ENCODE results near the gene PLXNA3. TPM values are rescaled to one million over a fixed set of nuclear protein-coding genes. Genes with fewer than 3 reads are reported as not detected.
"Not testable (repeated sequence)": the region's sequence is repeated elsewhere in the genome, so short reads cannot be mapped to it uniquely, and the experiment has no call there.

The PLXNA3 gene
- total RNA-seq, 1 donor from 2014 or later, result 458 TPM

GRCh38 chrX:154495472-154495922 is 37.4 kb downstream of the PLXNA3 start:
- H3K27ac Mint-ChIP-seq (ENCODE audit: unreplicated experiment), result no peak overlapping the region
- TF ChIP-seq CTCF (IDR thresholded peaks at IDR 0.05; ENCODE audit: partially characterized antibody, unreplicated experiment), result no peak
- no peaks in the 10 kb centered on the region for H3K27me3 Mint-ChIP-seq (ENCODE audit: unreplicated experiment)
- no peaks in the 10 kb centered on the region for H3K4me1 Mint-ChIP-seq (ENCODE audit: low read depth, unreplicated experiment)
- no peaks in the 10 kb centered on the region for H3K9me3 Mint-ChIP-seq (ENCODE audit: unreplicated experiment)
- no peaks in the 10 kb centered on the region for H3K36me3 Mint-ChIP-seq (ENCODE audit: unreplicated experiment)
- no peak overlapping the region for H3K4me3 Mint-ChIP-seq (ENCODE audit: unreplicated experiment)
- no peak for DNase-seq

GRCh38 chrX:154496591-154497137 is 38.6 kb downstream of the PLXNA3 start:
- not testable (repeated sequence) for DNase-seq; H3K27ac Mint-ChIP-seq (ENCODE audit: unreplicated experiment); H3K36me3 Mint-ChIP-seq (ENCODE audit: unreplicated experiment); H3K4me3 Mint-ChIP-seq (ENCODE audit: unreplicated experiment); H3K27me3 Mint-ChIP-seq (ENCODE audit: unreplicated experiment); H3K4me1 Mint-ChIP-seq (ENCODE audit: low read depth, unreplicated experiment); H3K9me3 Mint-ChIP-seq (ENCODE audit: unreplicated experiment)

GRCh38 chrX:154501423-154501822 is 43.3 kb downstream of the PLXNA3 start:
- not testable (repeated sequence) for DNase-seq; H3K4me3 Mint-ChIP-seq (ENCODE audit: unreplicated experiment); H3K4me1 Mint-ChIP-seq (ENCODE audit: low read depth, unreplicated experiment); H3K36me3 Mint-ChIP-seq (ENCODE audit: unreplicated experiment); H3K9me3 Mint-ChIP-seq (ENCODE audit: unreplicated experiment); H3K27me3 Mint-ChIP-seq (ENCODE audit: unreplicated experiment); H3K27ac Mint-ChIP-seq (ENCODE audit: unreplicated experiment)

GRCh38 chrX:154502098-154502497 is 44.0 kb downstream of the PLXNA3 start:
- no peaks in the 10 kb centered on the region for H3K36me3 Mint-ChIP-seq (ENCODE audit: unreplicated experiment)
- H3K4me3 Mint-ChIP-seq (ENCODE audit: unreplicated experiment), result no peak overlapping the region
- H3K4me1 Mint-ChIP-seq (ENCODE audit: low read depth, unreplicated experiment), result no peaks in the 10 kb centered on the region
- H3K27me3 Mint-ChIP-seq (ENCODE audit: unreplicated experiment), result peaks cover 2% of the 10 kb centered on the region
- no peak for TF ChIP-seq CTCF (IDR thresholded peaks at IDR 0.05; ENCODE audit: partially characterized antibody, unreplicated experiment)
- no peak for DNase-seq
- no peak overlapping the region for H3K27ac Mint-ChIP-seq (ENCODE audit: unreplicated experiment)
- H3K9me3 Mint-ChIP-seq (ENCODE audit: unreplicated experiment), result peaks cover 4% of the 10 kb centered on the region

GRCh38 chrX:154502989-154503388 is 44.9 kb downstream of the PLXNA3 start:
- no peak for DNase-seq
- no peaks in the 10 kb centered on the region for H3K4me1 Mint-ChIP-seq (ENCODE audit: low read depth, unreplicated experiment)
- H3K27me3 Mint-ChIP-seq (ENCODE audit: unreplicated experiment), result peaks cover 2% of the 10 kb centered on the region
- no peak for TF ChIP-seq CTCF (IDR thresholded peaks at IDR 0.05; ENCODE audit: partially characterized antibody, unreplicated experiment)
- no peaks in the 10 kb centered on the region for H3K36me3 Mint-ChIP-seq (ENCODE audit: unreplicated experiment)
- H3K27ac Mint-ChIP-seq (ENCODE audit: unreplicated experiment), result no peak overlapping the region
- H3K9me3 Mint-ChIP-seq (ENCODE audit: unreplicated experiment), result peaks cover 4% of the 10 kb centered on the region
- H3K4me3 Mint-ChIP-seq (ENCODE audit: unreplicated experiment), result no peak overlapping the region

GRCh38 chrX:154505734-154506133 is 47.7 kb downstream of the PLXNA3 start:
- H3K27ac Mint-ChIP-seq (ENCODE audit: unreplicated experiment), result no peak overlapping the region
- H3K9me3 Mint-ChIP-seq (ENCODE audit: unreplicated experiment), result peaks cover 4% of the 10 kb centered on the region
- H3K36me3 Mint-ChIP-seq (ENCODE audit: unreplicated experiment), result peaks cover 9% of the 10 kb centered on the region
- DNase-seq, result no peak
- peaks cover 5% of the 10 kb centered on the region for H3K27me3 Mint-ChIP-seq (ENCODE audit: unreplicated experiment)
- no peak overlapping the region for H3K4me3 Mint-ChIP-seq (ENCODE audit: unreplicated experiment)
- no peaks in the 10 kb centered on the region for H3K4me1 Mint-ChIP-seq (ENCODE audit: low read depth, unreplicated experiment)
- no peak for TF ChIP-seq CTCF (IDR thresholded peaks at IDR 0.05; ENCODE audit: partially characterized antibody, unreplicated experiment)
